ENCODE measurements around the gene MAP7D2.
"Not testable (repeated sequence)": the region's sequence is repeated elsewhere in the genome, so short reads cannot be mapped to it uniquely, and the experiment has no call there.

Gene MAP7D2

DNA sequence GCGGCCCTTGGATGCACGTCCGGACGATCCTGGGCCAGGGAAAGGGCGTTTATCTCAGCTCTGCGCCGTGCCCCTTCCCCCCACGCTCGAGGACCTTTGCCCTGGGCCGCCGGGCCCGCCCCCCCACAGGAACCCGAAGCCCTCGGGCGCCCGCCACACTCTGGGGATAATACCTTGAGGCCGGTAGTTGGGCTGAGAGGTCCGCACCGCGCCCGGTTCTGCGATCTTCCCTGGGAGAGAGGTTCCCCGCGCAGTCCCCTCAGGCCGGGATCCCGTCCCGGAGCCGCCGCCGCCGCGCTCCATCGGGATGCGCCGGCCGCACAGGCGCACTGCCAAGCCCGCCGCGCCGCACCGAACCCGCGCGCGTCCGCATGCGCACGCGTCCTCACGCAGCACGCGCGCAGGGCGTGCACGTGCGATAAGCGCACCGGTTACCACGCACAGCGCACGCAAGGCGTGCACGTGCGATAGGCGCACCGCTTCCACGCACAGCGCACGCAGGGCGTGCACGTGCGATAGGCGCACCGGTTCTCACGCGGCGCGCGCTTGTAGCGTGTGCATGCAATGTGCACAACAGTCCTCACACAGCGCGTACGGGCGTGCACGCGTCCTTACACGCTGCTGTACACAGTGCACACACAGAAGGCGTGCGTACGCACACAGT lies at the start of gene MAP7D2:
TSS of gene MAP7D2 (minus strand) at position 331 of the 664 bp plus-strand sequence. CDS start at position 303, 28 bp downstream.
- DNase-seq (ENCODE audit: low read depth in 2 of 2), result no peak

DNA sequence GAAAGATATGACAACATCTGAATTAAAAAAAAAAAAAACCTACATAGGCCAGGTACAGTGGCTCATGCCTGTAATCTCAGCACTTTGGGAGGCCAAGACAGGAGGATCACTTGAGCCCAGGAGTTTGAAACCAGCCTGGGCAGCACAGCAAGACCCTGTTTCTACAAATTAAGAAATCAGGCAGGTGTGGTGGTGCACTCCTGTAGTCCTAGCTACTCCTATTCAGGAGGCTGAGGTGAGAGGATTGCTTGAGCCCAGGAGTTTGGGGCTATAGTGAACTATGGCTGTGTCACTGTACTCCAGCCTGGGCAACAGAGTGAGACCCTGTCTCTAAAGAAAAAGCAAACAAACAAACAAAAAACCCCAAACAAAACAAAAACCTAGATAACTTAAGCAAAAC lies 45.8 kb upstream of the MAP7D2 start:
- not testable (repeated sequence) for DNase-seq (ENCODE audit: low read depth in 2 of 2)

DNA sequence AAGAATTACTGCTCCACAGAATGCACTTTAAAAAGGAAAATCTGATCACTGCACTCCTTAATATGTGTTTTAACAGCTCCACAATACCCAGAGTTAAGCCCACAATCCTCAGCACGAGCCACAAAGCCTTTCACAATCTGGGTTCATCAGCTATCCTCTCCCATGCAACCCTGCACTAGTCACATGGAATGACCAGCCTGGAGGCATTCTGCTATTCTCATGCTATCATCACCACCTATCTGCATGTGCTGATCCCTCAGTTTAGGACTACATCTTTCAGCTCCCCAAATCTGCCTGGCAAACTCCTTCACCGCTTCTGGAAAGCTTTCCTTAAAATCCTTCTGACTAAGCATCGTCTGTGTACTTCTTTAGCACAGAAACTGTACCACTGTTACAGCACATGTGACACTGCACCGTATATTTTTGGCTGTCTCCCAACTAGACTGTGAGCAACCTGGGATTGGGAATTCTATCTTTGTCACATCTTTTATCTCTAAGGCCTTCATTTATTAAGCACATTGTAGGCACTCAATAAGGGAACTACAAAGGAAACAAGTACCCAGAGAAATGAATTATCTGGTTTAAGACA lies 43.2 kb upstream of the MAP7D2 start:
- no peak for DNase-seq (ENCODE audit: low read depth in 2 of 2)

DNA sequence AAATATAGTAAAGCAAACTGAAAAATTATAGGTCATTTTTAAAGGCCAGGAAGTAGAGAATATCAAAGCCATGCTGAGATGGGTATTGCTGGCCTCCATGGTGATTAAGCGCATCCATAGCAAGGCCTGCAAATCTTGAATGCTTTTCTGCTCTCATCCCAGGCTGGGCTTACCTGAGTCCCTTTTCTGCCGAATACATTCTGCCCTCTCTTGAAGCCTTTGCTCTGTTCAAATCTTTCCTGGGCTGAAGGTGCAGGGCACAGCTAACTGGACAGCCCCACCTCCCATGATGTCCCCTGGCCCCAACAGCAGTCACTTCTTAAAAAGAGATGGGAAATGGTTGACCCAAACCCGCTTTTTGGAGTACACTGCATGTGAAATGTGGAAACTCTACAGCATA lies 35.0 kb upstream of the MAP7D2 start:
- DNase-seq (ENCODE audit: low read depth in 2 of 2), result no peak

DNA sequence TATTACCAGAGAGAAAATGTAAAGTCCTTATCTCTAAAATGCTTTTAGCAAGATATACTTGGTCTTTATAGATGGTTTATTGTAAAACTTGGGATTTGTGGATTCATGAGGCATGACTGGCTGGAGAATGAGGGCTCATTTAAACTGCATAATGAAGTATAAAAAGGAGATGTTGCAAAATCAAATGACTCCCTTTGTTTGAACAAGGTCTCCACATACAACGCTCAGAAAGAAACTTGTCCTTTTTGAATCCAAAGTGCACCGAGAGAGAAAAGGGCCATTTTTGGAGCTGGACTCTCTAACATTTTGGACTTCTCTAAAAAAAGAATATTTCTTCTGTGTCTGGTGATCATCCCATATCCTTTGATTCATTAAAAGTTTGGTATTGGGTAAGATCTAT lies 32.6 kb upstream of the MAP7D2 start:
- DNase-seq (ENCODE audit: low read depth in 2 of 2), result no peak

DNA sequence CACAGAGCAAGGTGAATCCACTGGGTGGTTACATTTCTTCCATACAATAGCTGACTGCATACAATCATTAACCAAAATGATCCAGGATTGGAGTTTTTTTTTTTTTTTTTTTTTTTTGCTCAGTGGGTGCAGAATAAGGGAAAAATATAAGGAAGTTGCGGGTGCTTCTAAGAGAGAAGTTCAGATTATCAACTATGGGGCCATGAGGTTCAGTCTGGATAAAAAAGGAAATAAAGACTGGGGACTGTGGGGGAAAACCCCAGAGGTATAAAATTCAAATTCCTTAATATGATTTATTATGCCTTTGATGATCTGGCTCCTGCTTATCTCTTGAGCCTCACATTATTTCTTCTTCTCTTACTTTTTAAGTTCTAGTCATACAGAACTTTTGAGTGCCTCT lies 30.9 kb upstream of the MAP7D2 start:
- no peak for DNase-seq (ENCODE audit: low read depth in 2 of 2)

DNA sequence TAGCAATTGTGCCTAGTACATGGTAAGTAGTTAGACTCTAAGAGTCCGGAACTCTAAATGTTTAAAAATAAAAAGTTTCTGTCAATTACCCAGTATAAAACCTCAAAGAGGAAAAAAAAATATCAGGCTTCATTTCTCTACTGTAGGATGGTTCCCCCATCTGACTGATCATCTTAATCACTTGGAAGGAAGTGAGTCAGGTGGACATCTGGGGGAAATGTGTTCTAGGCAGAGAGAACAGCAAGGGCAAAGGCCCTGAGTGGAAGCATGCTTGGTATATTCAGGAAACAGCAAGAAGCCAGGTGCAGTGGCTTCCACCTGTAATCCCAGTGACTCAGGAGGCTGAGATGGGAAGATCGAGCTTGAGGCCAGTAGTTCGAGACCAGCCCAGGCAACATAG lies 27.8 kb upstream of the MAP7D2 start:
- DNase-seq (ENCODE audit: low read depth in 2 of 2), result no peak

DNA sequence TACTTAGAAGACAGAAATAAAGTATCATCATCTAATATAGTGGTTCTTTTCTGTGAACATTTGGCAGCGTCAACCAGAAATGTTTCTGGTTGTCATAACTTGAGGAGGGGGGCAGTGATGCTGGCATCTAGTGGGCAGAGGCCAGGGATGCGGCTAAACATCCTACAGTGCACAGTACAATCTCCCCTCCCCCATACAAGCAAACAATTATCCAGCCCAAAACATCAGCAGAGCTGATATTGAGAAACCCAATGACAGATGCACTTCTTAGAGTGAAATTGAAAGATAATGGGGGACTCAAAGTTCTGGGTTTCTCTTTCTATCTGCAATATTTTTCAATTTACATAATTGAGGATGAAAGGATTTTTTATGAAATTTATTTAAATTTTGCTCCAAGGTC lies 26.9 kb upstream of the MAP7D2 start:
- no peak for DNase-seq (ENCODE audit: low read depth in 2 of 2)

DNA sequence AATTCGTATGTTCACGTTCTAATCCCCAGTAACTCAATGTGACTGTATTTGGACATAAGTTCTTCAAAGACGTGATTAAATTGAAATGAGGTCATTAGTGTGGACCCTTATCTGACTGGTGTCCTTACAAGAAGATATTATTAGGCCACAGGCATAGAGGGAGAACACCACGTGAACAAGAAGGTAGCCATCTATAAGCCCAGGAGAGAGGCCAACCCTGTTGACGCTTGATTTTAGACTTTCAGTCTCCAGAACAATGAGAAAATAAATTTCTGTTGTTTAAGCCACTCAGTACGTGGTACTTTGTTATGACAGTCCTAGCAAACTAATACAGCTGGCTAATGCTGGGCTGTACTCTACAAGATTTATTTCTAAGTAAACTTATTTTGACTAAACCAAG lies 26.4 kb upstream of the MAP7D2 start:
- DNase-seq (ENCODE audit: low read depth in 2 of 2), result no peak

DNA sequence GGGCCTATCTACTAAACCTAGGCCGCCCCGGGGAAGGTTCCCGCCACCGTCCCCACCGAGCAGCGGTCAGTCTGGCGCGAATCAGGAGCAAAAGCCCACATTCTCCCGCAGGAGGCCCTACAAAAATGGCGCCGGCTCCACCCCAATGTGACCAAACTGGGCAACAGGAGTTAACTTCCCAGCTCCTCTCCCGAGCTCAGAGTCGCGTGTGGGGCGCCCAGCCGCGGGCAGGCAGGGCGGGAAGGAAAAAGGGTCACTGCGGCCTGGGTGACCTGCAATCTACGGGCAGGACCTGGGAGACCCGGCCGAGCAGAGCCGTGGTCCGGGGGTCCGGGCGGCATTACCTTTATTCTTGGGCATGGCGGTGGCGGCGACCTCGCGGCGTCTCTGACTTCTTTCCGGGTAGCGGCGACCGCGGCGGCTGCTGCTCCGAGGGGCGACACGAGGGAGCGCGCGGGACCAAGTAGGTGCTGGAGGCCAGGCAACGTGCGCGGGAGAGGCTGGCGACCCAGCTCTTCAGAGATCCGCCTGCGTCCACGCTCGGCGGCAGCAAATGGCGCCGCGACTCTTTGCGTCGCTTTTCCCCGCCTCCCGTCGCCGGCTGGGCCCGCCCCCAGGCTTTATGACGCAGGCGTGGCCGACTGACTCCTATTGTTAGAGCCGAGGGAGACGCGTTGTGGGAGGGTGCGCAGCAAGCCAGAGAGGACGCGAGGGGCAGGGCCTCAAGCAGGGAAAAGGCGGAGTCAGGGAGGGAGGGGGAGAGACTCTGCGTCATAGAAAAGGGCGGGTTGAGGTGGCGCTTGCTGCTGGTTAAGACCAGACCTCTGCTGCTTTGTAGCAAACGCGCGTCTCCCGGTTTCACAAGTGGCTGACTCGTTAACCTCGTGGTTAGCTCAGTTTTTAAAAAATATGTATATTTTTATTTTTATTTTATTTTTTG lies 24.8 kb upstream of the MAP7D2 start, which contains the start of gene EIF1AX:
TSS of gene EIF1AX (minus strand) at position 558 of the 940 bp plus-strand sequence. CDS start at position 360, 198 bp downstream.
- peak; percentile 86 to 90 for DNase-seq (ENCODE audit: low read depth in 2 of 2)

DNA sequence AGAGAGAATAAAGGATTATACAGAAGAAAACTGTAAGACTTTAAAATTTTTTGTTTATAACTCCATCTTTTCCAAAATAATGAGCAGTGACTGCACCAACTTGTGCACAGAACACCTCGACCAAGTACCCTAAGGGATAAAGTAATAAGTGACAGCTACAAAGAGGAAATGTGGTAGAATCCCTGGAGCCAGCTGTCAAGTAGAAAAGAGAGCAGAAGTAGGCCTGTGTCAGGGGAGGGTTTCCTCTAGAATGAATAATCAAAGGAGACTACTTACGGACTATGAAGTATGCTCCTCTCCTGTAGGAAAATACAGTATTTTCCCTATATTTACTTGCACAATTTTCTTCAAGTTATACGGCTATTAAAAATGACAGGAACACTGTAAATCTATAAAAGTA lies 23.7 kb upstream of the MAP7D2 start:
- no peak for DNase-seq (ENCODE audit: low read depth in 2 of 2)

DNA sequence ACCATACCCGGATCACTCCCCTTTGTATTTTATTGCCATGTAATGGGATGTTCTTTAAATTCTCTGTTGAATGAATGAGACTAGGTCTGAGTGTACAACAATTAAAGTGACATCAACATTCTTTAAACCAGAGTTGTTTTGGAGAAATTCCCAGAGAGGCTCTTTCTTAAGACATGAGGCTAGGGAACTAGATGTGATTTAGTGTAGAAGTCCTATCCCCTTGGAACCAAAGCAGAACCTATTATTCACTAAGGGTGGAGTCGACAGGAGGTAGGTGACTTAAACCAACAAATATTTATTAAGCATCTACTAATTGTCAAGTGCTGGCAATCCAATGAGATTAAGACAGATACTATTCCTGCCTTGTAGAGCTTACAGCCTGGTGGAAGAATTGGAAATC lies 23.3 kb upstream of the MAP7D2 start:
- DNase-seq (ENCODE audit: low read depth in 2 of 2), result no peak

DNA sequence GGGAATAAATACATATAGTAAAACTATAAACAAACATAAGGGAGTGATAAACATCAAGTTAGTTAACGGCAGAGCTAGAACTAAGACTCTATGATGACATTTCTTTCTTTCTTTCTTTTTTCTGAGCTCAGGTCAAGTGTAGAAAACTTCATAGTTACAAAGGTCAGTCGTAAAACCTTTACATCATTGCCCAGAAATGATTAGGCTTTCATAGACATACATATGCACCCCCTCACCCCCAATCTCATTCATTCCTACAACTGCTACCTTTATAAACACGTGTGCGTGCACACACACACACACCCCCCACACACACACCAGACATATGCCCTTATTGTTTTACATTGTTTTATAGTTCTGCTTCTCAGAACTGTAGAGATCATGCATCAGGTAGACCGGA lies 19.2 kb upstream of the MAP7D2 start:
- DNase-seq (ENCODE audit: low read depth in 2 of 2), result no peak

DNA sequence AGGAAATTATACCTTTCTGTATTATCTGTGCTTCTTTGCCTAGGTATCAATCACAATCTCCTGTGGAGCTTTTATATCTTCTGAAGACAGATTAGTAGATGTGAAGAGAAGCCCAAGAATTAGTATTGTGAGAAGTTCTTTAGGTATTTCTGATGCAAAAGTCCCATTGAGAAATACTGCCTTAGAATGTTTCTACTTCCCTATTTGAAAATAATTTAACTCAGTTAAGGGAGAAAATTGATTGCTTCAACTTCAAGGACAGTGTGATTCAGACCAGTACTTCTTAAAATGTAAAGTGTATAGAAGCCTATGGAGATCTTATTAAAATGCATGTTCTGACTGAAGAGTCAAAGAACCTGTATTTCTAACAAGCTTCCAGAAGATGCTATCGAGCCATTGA lies 16.0 kb upstream of the MAP7D2 start:
- no peak for DNase-seq (ENCODE audit: low read depth in 2 of 2)

DNA sequence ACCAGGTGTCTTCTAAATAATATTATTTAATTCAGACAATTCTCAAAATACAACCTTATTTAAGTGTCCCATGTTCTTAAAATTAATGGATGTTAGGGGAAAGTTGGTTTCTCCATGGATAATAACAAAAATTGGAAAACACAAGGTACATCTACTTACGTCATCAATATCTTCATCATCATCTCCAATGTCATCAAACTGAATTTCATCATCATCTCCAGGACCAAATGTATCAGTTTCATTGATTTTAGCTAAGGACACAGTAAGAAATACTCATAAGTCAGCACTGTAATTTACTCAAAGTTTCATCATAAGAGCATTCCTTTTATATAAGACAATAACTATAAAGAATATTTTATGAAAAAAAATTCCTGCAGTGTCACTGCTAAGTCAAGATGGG lies 13.7 kb upstream of the MAP7D2 start:
- no peak for DNase-seq (ENCODE audit: low read depth in 2 of 2)

DNA sequence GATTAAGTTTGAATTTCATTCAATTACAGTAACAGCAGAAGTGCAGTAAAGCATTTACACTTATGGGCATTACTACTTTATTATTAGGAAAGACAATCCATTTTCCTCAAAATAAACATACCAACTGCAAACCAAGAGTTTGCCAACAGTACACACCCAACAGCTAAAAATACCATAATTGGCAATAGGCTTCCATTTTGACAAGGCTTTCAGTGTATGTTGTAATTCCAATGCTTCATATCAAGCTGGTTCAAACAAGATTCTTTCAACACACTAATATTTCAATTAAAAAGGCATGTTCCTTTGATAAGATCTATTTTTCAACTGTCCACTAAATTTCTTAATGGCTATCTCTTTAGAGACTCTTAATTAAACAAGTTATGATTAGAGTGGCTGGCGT lies 12.8 kb upstream of the MAP7D2 start:
- DNase-seq (ENCODE audit: low read depth in 2 of 2), result no peak

DNA sequence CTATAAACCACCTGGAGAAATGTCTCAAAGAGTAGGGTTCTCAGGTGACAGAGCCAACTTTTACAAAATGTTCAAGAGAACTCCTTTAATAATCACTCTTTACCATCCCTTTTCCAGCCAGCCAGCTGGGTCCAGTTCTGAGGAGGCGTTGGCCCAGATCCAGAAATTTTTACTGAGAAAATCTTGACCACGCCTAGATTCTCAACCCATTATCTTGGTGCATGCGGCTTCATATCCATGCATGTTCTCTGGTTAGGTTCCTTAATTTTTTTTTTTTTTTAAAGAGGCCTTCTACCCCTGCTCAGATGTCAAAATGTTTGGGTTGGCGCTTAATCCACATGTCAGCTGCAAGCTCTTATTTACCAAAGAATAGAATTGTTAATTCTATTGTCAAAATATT lies 12.0 kb upstream of the MAP7D2 start:
- DNase-seq (ENCODE audit: low read depth in 2 of 2), result no peak

DNA sequence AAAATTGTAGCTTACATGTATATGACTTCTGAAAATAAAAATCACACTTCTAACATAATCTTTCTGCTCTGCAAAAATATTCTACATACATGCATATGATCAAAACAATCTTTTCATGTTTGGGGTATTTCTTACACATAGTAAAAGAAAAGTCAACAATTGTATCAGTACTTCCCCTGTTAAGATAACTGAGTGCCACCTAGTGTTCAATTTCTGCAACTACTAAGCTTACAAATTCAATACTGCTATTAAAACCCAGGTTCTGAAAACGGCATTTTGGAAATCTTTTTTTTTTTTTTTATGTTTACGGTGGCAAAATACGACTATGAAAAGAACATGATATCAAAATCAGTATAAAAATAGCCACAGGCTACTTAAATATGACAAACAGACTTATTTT lies 10.7 kb upstream of the MAP7D2 start:
- not testable (repeated sequence) for DNase-seq (ENCODE audit: low read depth in 2 of 2)

DNA sequence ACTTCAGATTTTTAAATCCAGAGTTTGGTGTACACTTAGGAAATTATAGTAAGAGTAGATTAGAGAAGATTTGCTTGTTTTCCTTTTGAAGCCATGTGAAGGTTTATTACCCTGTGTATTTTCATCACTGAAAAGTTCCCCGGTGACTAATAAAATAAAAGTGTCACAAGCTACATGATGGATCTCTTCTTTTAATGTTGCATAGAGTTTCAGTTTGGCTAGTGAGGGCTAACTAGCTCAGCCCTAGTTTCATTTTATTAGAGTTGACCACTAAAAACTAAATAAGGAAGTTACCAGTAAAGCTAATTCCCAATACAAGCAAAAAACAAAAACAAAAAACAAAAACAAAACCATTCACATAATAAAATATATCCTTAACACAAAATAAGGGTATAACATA lies 10.1 kb upstream of the MAP7D2 start:
- DNase-seq (ENCODE audit: low read depth in 2 of 2), result not testable (repeated sequence)

DNA sequence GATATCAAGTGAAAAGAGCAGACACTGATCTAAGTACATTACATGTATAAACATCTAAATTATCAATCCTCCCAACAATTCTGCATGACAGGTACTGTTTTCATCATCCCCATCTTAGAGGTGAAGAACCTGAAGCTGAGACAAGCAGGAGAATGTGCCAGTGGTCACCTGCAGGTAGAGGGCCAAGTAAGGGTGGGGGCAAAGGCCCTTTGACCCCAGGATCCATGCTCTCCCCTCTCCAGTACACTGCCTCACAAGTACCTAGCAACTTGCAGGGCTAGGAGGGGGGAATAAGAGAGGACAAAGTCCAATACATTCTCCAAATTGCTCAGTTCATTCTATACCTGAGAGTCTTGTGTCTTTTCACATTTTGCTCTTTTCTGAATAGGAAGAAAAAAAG lies 8.3 kb upstream of the MAP7D2 start:
- DNase-seq (ENCODE audit: low read depth in 2 of 2), result no peak

DNA sequence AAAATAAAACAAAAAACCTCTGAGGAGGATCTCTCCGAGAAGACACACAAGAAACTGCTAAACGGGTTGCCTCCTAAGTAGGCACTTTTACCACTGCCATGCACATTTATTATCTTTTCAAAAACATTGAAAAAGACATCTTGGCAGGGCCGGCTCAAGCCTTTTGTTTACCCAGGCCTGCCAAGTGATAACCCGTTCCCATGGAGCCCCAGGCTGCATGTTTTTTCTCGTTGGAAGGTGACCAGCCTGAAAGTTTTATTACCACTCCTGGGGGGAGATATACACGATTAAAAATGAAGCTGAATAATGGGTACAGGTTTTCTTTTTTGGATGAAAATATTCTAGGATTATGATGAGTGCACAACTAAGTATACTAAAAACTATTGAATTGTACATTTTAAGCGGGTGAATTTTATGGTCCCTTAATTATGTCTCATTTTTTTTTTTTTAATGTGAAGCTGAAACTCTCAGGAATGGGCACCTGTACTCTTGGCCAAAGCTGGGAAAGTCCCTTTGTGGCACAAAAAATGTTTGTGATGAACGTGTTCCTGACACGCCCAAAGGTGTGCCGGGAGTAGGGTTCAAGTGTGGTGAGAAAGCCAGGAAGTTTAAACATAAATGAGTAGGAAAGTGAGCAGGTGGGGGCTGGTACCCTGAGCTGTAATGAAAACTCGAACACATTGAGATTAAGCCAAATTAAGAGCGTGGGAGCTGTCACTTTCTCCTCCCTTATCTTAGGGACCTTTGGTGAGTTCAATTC lies 1.5 kb upstream of the MAP7D2 start:
- no peak for DNase-seq (ENCODE audit: low read depth in 2 of 2)

DNA sequence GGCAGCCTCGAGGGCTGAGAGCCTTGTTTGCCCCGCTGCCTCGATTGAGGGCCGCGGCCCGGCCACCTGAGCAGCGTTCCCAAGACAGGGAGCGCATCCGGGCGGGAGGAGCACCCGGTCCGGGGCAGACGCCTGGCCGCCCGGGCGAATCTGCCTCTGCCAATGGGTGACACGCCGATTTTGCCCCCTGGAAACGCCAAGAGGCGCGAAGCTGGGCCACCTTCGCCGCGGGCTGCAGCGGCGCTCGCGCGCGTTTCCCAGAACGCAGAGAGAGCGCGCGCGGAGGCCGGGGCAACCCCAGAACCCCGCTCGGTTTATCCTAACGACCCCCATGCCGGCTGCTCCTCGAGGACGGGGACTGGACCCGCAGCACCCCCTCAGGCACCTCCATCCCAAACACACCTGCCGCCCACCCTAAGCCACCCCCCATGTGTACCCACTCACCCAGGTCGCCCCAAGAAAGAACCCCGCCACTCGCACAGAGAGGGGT lies 575 bp downstream of the MAP7D2 start:
- no peak for DNase-seq (ENCODE audit: low read depth in 2 of 2)
